ENCODE data around the gene ZNF772.

ZNF772 gene

DNA sequence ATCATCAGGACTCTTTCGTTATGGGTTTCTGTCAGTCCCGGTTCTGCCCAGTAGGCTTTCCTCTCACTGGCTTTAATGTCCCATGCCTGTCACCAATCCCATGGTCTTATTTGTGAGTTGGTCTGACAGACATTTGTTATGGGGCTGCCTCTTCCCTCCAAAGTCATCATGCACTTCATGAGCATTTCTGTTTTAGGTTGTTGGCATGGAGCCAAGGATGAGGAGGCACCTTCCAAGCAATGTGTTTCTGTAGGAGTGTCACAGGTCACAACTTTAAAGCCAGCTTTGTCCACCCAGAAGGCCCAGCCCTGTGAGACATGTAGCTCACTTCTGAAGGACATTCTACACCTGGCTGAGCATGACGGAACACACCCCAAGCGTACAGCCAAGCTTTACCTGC, 57.9 kb downstream of the ZNF772 start:
- Histone ChIP-seq H4K20me1 (ENCODE audit: insufficient read depth, low read length) (no peaks in the 10 kb centered on the region), H2AFZ (ENCODE audit: low read length) (no peak overlapping the region), H3F3A (ENCODE audit: insufficient read depth, low read length) (no peaks in the 10 kb centered on the region), H3K27ac (ENCODE audit: low read length) (no peak overlapping the region), H3K4me3 (ENCODE audit: low read length) (no peak overlapping the region), H3K79me2 (ENCODE audit: low read length) (peaks cover 16% of the 10 kb centered on the region), H3K27me3 (replicated peaks; ENCODE audit: insufficient read depth, low read length) (no peaks in the 10 kb centered on the region), H3K4me1 (ENCODE audit: low read length) (no peaks in the 10 kb centered on the region), H3K4me2 (ENCODE audit: low read depth, low read length) (no peak overlapping the region), H3K9me2 (replicated peaks; ENCODE audit: insufficient read depth, low read length) (no peaks in the 10 kb centered on the region), H3K9me3 (replicated peaks; ENCODE audit: insufficient read depth, low read length) (no peaks in the 10 kb centered on the region), H3K9ac (ENCODE audit: low read length) (no peak overlapping the region), H3K36me3 (replicated peaks; ENCODE audit: insufficient read depth, low read length) (peaks cover 22% of the 10 kb centered on the region)
- TF ChIP-seq EZH2 (optimal IDR thresholded peaks at IDR 0.05; ENCODE audit: low read depth, low read length) (no peak), EZH2phosphoT487 (IDR thresholded peaks at IDR 0.05; ENCODE audit: low read length) (no peak)
- TF ChIP-seq, protein P1, sequence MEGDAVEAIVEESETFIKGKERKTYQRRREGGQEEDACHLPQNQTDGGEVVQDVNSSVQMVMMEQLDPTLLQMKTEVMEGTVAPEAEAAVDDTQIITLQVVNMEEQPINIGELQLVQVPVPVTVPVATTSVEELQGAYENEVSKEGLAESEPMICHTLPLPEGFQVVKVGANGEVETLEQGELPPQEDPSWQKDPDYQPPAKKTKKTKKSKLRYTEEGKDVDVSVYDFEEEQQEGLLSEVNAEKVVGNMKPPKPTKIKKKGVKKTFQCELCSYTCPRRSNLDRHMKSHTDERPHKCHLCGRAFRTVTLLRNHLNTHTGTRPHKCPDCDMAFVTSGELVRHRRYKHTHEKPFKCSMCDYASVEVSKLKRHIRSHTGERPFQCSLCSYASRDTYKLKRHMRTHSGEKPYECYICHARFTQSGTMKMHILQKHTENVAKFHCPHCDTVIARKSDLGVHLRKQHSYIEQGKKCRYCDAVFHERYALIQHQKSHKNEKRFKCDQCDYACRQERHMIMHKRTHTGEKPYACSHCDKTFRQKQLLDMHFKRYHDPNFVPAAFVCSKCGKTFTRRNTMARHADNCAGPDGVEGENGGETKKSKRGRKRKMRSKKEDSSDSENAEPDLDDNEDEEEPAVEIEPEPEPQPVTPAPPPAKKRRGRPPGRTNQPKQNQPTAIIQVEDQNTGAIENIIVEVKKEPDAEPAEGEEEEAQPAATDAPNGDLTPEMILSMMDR (IDR thresholded peaks at IDR 0.05; ENCODE audit: low read length): no peak
- no peak for DNase-seq

Measured in MM.1S (cell line).